GM12878 (cell line): ENCODE results near the gene PHACTR1. TPM values are rescaled to one million over a fixed set of nuclear protein-coding genes. Genes with fewer than 3 reads are reported as not detected.
A peak's percentile ranks its signal among the peaks of the same experiment; 100 is the strongest.

Experiments
- ATAC-seq: fragments of 200-7000 bp; cut with Tn5 transposase; 3 replicates; pipeline ENCODE4 v1.9.1; 2020; ENCODE audit warnings: mild to moderate bottlenecking, moderate library complexity
- BruUV-seq: library from RNA; stranded (reverse); fragments of 400-500 nt; replicated peaks from 2 replicates; lab custom pipeline; 2021; lab: Mats Ljungman, UMichigan
- CTCF ChIA-PET: fragments of 300-600 bp; sonication (Branson Sonifier 250); formaldehyde crosslinking; extraction: SDS; loops from one replicate; lab custom pipeline; 2021; ENCODE audit warnings: inconsistent platforms; lab: Yijun Ruan, JAX
- POLR2A ChIA-PET: fragments of 350-600 bp; formaldehyde crosslinking; extraction: SDS; loops from one replicate; lab custom pipeline; 2021; ENCODE audit warnings: inconsistent platforms; lab: Charles Lee
- RAD21 ChIA-PET: fragments of 300-600 bp; sonication (Branson Sonifier 250); formaldehyde crosslinking; loops from one replicate; lab custom pipeline; 2023; ENCODE audit warnings: antibody characterized with exemption; ENCODE audit not compliant: unreplicated experiment; lab: Charles Lee
- SMC1A ChIA-PET: fragments of 300-600 bp; sonication (Branson Sonifier 250); formaldehyde crosslinking; loops from one replicate; lab custom pipeline; 2023; ENCODE audit not compliant: unreplicated experiment, uncharacterized antibody; lab: Charles Lee
- DNase-seq: peaks from one replicate; pipeline ENCODE4 v3.0.0-alpha.2; 2011; ENCODE audit warnings: low read depth, low spot score
- FAIRE-seq: peaks from 3 replicates; lab custom pipeline; 2011; peaks lifted over from hg19 to GRCh38; lab: Jason Lieb, UNC
- H2AFZ ChIP-seq: 2 replicates; pipeline ENCODE4 v1.6.0; 2011; ENCODE audit warnings: low read depth, low read length, control low read depth; ENCODE audit not compliant: control insufficient read depth
- H3K27ac ChIP-seq: 2 replicates; pipeline ENCODE4 v1.5.1; 2011; ENCODE audit warnings: control low read depth; ENCODE audit not compliant: control insufficient read depth, insufficient read depth
- H3K27me3 ChIP-seq, 2 experiments: replicated peaks in 1 of 2; 2 replicates each; pipeline versions ENCODE4 v1.6.0 to v1.6.1; 2011; ENCODE audit warnings: low read length in 1 of 2; ENCODE audit not compliant: control insufficient read depth in 2 of 2, insufficient read depth in 2 of 2
- H3K36me3 ChIP-seq, 2 experiments: 2 replicates each; pipeline ENCODE4 v1.5.1; 2011; ENCODE audit warnings: low read length in 1 of 2; ENCODE audit not compliant: control insufficient read depth in 2 of 2, insufficient read depth in 2 of 2
- H3K4me1 ChIP-seq: 2 replicates; pipeline ENCODE4 v1.6.1; 2011; ENCODE audit warnings: mild to moderate bottlenecking, low read length, moderate library complexity, mixed read lengths; ENCODE audit not compliant: control insufficient read depth, insufficient read depth
- H3K4me2 ChIP-seq: 2 replicates; pipeline ENCODE4 v1.6.0; 2011; ENCODE audit warnings: control low read depth; ENCODE audit not compliant: control insufficient read depth, insufficient read depth
- H3K4me3 ChIP-seq: fragments of 200-600 bp; sonication (generic); 2 replicates; pipeline ENCODE4 v1.5.1; 2016
- H3K79me2 ChIP-seq: 2 replicates; pipeline ENCODE4 v1.6.0; 2011; ENCODE audit warnings: low read length; ENCODE audit not compliant: control insufficient read depth, insufficient read depth
- H3K9ac ChIP-seq: 2 replicates; pipeline ENCODE4 v1.8.0; 2011; ENCODE audit warnings: low read length, control low read depth, mixed read lengths; ENCODE audit not compliant: control insufficient read depth, insufficient read depth
- H3K9me3 ChIP-seq: replicated peaks from 3 replicates; pipeline ENCODE4 v1.5.1; 2011; ENCODE audit warnings: mild to moderate bottlenecking, low read length; ENCODE audit not compliant: control insufficient read depth, insufficient read depth
- H4K20me1 ChIP-seq: 2 replicates; pipeline ENCODE4 v1.6.0; 2011; ENCODE audit not compliant: control insufficient read depth, insufficient read depth
- BMI1 ChIP-seq: fragments of 450-650 bp; IDR thresholded peaks from 2 replicates; pipeline ENCODE4 v1.6.1; 2016; ENCODE audit warnings: mild to moderate bottlenecking, moderate library complexity, borderline replicate concordance
- FOXM1 ChIP-seq: IDR thresholded peaks from 2 replicates; pipeline ENCODE4 v1.6.1; 2012; ENCODE audit warnings: low read depth, mild to moderate bottlenecking, inconsistent platforms, low read length, moderate library complexity
- GATAD2B ChIP-seq: fragments of 450-650 bp; conservative IDR thresholded peaks from 2 replicates; pipeline ENCODE4 v1.6.1; 2017; ENCODE audit warnings: low read depth, mild to moderate bottlenecking, moderate library complexity
- PAX5 ChIP-seq: IDR thresholded peaks from 2 replicates; pipeline ENCODE4 v1.6.1; 2011; ENCODE audit warnings: low read depth, low read length, borderline replicate concordance
- PML ChIP-seq: IDR thresholded peaks from 2 replicates; pipeline ENCODE4 v1.6.1; 2012; ENCODE audit warnings: low read length, inconsistent platforms
- RCOR1 ChIP-seq: conservative IDR thresholded peaks from 2 replicates; pipeline ENCODE4 v1.6.1; 2012; ENCODE audit warnings: low read depth, low read length, improper control_type of control experiment
- SMAD1 ChIP-seq: fragments of 450-650 bp; IDR thresholded peaks from 2 replicates; pipeline ENCODE4 v1.6.1; 2018; ENCODE audit warnings: mild to moderate bottlenecking, low read depth; ENCODE audit not compliant: partially characterized antibody
- ZBTB33 ChIP-seq: fragments of 450-650 bp; IDR thresholded peaks from 2 replicates; pipeline ENCODE4 v1.6.1; 2017; ENCODE audit warnings: mild to moderate bottlenecking
- WGBS: methylation state at CpG from one replicate; pipeline ENCODE4 v1.1.6; 2016; ENCODE audit warnings: low lambda C conversion rate; ENCODE audit not compliant: insufficient replicate concordance, insufficient coverage; ENCODE audit errors: missing lambda C conversion rate; 5-methylcytosine and 5-hydroxymethylcytosine counted together
- in situ Hi-C: fragments of 300-500 bp; cut with MboI; formaldehyde crosslinking; loops from 9 replicates; pipeline ENCODE4 v1.14.3; 2018; ENCODE audit warnings: mixed read lengths
- intact Hi-C: fragments of 100-400 bp; cut with micrococcal nuclease; formaldehyde crosslinking; loops from one replicate; pipeline ENCODE4 v1.14.2; 2022; ENCODE audit not compliant: unreplicated experiment
- polyA plus RNA-seq, 11 experiments: library from polyadenylated mRNA; depleted of rRNA in 4 of 11; unstranded in 6 of 11; stranded (reverse) in 5 of 11; fragments of >200 nt; fragmentation: Nextera tagmentation in 4 of 11; fragmentation: Illumina TruSeq in 1 of 11; extraction: Ambion mirVana in 4 of 11; extraction: Trizol in 1 of 11; gene quantifications; 1 replicate in 1 of 11; 2 replicates in 10 of 11; pipeline versions ENCODE4 v1.2.1 to v1.2.3, GENCODE V29; 2011 to 2016; ENCODE audit warnings: inconsistent platforms in 2 of 11, missing spikeins in 2 of 11, low read depth in 1 of 11
- total RNA-seq, 4 experiments: library from RNA; depleted of rRNA in 3 of 4; stranded (reverse); fragments of >200 nt in 3 of 4; fragmentation: Illumina TruSeq in 1 of 4; extraction: Trizol in 1 of 4; gene quantifications; 2 replicates each; pipeline versions ENCODE4 v1.2.1 to v1.2.3, GENCODE V29; 2013 to 2021

Gene PHACTR1
- total and polyA plus RNA-seq, 10 of the 15 experiments (the other 5 are each of a cell fraction or from before 2014, with no cell fraction given) = 34.2 to 94.6 (median 62.3) TPM

GRCh38 chr6:13259393-13259792 is 542.8 kb downstream of the PHACTR1 start (continued):
- TF ChIP-seq GATAD2B (0 out of 2 replicates have a peak, but pooled peaks have one; percentile 61), PML (peak; percentile 95), PAX5 (peak; percentile 43; the same call in 1 of the 2 replicates), SMAD1 (peak; percentile 18), BMI1 (peak; percentile 75; the same call in 1 of the 2 replicates), FOXM1 (peak; percentile 100)

- Histone ChIP-seq H3K36me3 (no peaks in the 10 kb centered on the region), H3K4me1 (peaks cover 59% of the 10 kb centered on the region), H4K20me1 (no peaks in the 10 kb centered on the region), H3K79me2 (no peaks in the 10 kb centered on the region), H3K4me3 (no peak overlapping the region), H3K27me3 (no peaks in the 10 kb centered on the region), H3K27ac (peak overlapping the region; percentile 50), H3K4me2 (peak overlapping the region; percentile 96), H3K9me3 (peaks cover 7% of the 10 kb centered on the region), H2AFZ (no peak overlapping the region), H3K9ac (peak overlapping the region; percentile 9; the same call in 1 of the 2 replicates)
- ChIA-PET POLR2A (interaction anchor here (0.6 to 3.3 kb wide), 8 partner anchors 12 to 125 kb away, joined by 3 to 26 read pairs (median 8); partner anchors contain the start of gene TBC1D7), CTCF (interaction anchor here (0.6 to 5.2 kb wide), 10 partner anchors 13 to 72 kb away, joined by 3 to 45 read pairs (median 4); no protein-coding TSS in a partner anchor), SMC1A (interaction anchor here (0.9 to 6.6 kb wide), 11 partner anchors 8 to 225 kb away, joined by 3 to 81 read pairs (median 9); partner anchors contain the start of gene TBC1D7), RAD21 (interaction anchor here (1.0 to 5.0 kb wide), 13 partner anchors 9 to 169 kb away, joined by 3 to 116 read pairs (median 7); partner anchors contain the start of gene TBC1D7)
- WGBS = 48% methylated on average over 7 of the region's 7 CpGs
- in situ Hi-C loops = no loop called here
- peak; percentile 43; the same call in 1 of the 2 replicates for TF ChIP-seq ZBTB33
- no peak for TF ChIP-seq RCOR1
- peak; percentile 5 for ATAC-seq
- no peak for FAIRE-seq
- intact Hi-C loops = no loop called here
- no peak for DNase-seq
- TSS peak; percentile 67 for BruUV-seq
These were observed 543.6 kb downstream of the PHACTR1 start for GRCh38 chr6:13260101-13260598.
